Left lung (tissue), 10 donors: ENCODE results near the gene BICC1. TPM values are rescaled to one million over a fixed set of nuclear protein-coding genes. Genes with fewer than 3 reads are reported as not detected.

Source experiments
- ATAC-seq: fragments of 200-7000 bp; cut with Tn5 transposase; one replicate; pipeline ENCODE4 v1.9.1; 2020; ENCODE audit warnings: moderate library complexity
- DNase-seq, 4 donors: peaks; one replicate each; pipeline ENCODE4 v3.0.0-alpha.2; 2013 to 2020
- H3K27ac ChIP-seq, 2 donors: fragments of 200-600 bp; sonication (generic) in 1 of 2; one replicate each; pipeline versions ENCODE4 v1.5.0 to v1.8.0; 2020 to 2021
- H3K27me3 ChIP-seq, 2 donors: fragments of 200-600 bp; sonication (generic) in 1 of 2; one replicate each; pipeline versions ENCODE4 v1.5.0 to v1.8.0; 2020 to 2021
- H3K36me3 ChIP-seq, 2 donors: fragments of 200-600 bp; sonication (generic) in 1 of 2; one replicate each; pipeline versions ENCODE4 v1.5.0 to v1.8.0; 2020 to 2021
- H3K4me1 ChIP-seq, 2 donors: fragments of 200-600 bp; one replicate each; pipeline ENCODE4 v1.8.0; 2021
- H3K4me3 ChIP-seq, 2 donors: fragments of 200-600 bp; sonication (generic) in 1 of 2; one replicate each; pipeline versions ENCODE4 v1.5.0 to v1.8.0; 2020 to 2021; ENCODE audit warnings: mild to moderate bottlenecking in 1 of 2
- H3K9me3 ChIP-seq, 2 donors: fragments of 200-600 bp; sonication (generic) in 1 of 2; one replicate each; pipeline versions ENCODE4 v1.5.0 to v1.8.0; 2020 to 2021
- CTCF ChIP-seq, 2 donors: fragments of 200-600 bp; sonication (generic) in 1 of 2; IDR thresholded peaks; one replicate each; pipeline versions ENCODE4 v1.5.0 to v1.8.0; 2021; ENCODE audit warnings: antibody characterized with exemption in 2 of 2
- intact Hi-C, 2 donors: fragments of 100-400 bp; cut with DNase I; formaldehyde crosslinking; loops; one replicate each; pipeline versions ENCODE4 v1.11.2 to v1.14.2; 2022
- polyA plus RNA-seq, 6 donors: library from polyadenylated mRNA; unstranded; fragments of 120-200 nt; gene quantifications; one replicate each; pipeline ENCODE4 v1.2.1, GENCODE V29; 2013; ENCODE audit not compliant: insufficient read length in 6 of 6
- total RNA-seq, 2 donors: library from RNA; stranded (reverse); fragmentation: NEBNext Ultra II Directional; extraction: Animal tissue kit (Norgen Biotek cat#: 25700); gene quantifications; one replicate each; pipeline ENCODE4 v1.2.1, GENCODE V29; 2021
- donor health status: DM: no; HTN: yes; CAD: no.
- donor health status: DM: no; HTN: no; CAD: no.

The BICC1 gene
- total and polyA plus RNA-seq, 8 donors, result 10.9 to 47.4 (median 37.1) TPM

DNA sequence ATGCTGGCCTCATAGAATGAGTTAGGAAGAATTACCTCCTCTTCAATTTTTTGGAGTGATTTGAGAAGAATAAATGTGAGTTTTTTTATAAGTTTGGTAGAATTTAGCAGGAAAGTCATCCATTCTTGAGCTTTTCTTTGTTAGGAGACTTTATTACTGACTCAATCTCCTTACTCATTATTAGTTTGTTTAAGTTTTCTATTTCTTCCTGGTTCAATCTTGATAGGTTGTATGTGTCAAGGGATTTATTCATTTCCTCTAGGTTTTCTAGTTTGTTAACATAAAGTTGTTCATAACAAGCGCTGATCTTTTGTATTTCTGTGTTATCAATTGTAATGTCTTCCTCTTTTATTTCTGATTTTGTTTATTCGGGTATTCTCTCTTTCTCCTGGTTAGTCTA, 47.4 kb downstream of the BICC1 start:
- Histone ChIP-seq H3K4me1 (no peaks in the 10 kb centered on the region), H3K9me3 (peaks cover 0 to 45% of the 10 kb centered on the region in 2 donors), H3K27me3 (no peaks in the 10 kb centered on the region), H3K4me3 (no peak overlapping the region), H3K36me3 (no peaks in the 10 kb centered on the region), H3K27ac (no peak overlapping the region)
- intact Hi-C loops, result no loop called here
- TF ChIP-seq CTCF (IDR thresholded peaks at IDR 0.05), result no peak
- ATAC-seq, result no peak
- DNase-seq, result no peak

- Histone ChIP-seq H3K4me3 (no peak overlapping the region), H3K9me3 (peaks cover 0 to 26% of the 10 kb centered on the region in 2 donors), H3K27ac (no peak overlapping the region), H3K36me3 (no peaks in the 10 kb centered on the region), H3K4me1 (no peaks in the 10 kb centered on the region), H3K27me3 (no peaks in the 10 kb centered on the region)
- no peak for TF ChIP-seq CTCF (IDR thresholded peaks at IDR 0.05)
- ATAC-seq, result no peak
- intact Hi-C loops, result no loop called here
- DNase-seq, result no peak
Measured at GRCh38 chr10:58565271-58565670, 52.6 kb downstream of the BICC1 start.

GRCh38 chr10:58567652-58568051, 55.0 kb downstream of the BICC1 start:
- H3K4me1 ChIP-seq, result no peaks in the 10 kb centered on the region
- DNase-seq (no peak), ATAC-seq (no peak)
- peaks cover 0 to 12% of the 10 kb centered on the region in 2 donors for H3K9me3 ChIP-seq
- H3K36me3 ChIP-seq, result no peaks in the 10 kb centered on the region
- H3K27me3 ChIP-seq, result no peaks in the 10 kb centered on the region
- H3K4me3 ChIP-seq, result no peak overlapping the region
- H3K27ac ChIP-seq, result no peak overlapping the region
- intact Hi-C loops, result no loop called here
- no peak for TF ChIP-seq CTCF (IDR thresholded peaks at IDR 0.05)

- Histone ChIP-seq H3K4me1 (no peaks in the 10 kb centered on the region), H3K27me3 (no peaks in the 10 kb centered on the region), H3K36me3 (no peaks in the 10 kb centered on the region), H3K9me3 (peaks cover 0 to 7% of the 10 kb centered on the region in 2 donors), H3K4me3 (no peak overlapping the region), H3K27ac (no peak overlapping the region)
- intact Hi-C loops, result no loop called here
- no peak for DNase-seq
- no peak for ATAC-seq
- no peak for TF ChIP-seq CTCF (IDR thresholded peaks at IDR 0.05)
Measured at GRCh38 chr10:58568428-58568935, 55.8 kb downstream of the BICC1 start.

DNA sequence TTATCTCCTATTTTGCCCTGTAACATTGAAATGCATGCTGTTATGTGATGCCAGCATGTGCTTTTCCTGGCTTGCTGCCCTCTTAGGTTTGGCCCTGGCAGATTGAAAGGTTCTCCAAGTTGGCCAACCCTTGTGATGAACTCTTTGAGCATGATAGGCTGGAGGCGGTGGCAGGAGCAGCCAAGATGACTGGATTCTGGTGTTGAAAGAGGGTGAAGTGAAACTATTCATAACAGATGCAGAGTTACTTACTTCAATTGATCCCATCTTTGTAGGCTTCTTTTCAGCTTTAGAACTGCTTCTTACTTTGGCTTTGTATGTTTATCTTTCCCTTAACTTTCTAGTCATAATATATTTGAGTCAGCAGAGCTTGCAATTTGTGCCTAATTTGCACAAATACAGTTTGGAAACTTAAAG, 57.6 kb downstream of the BICC1 start:
- no peak for TF ChIP-seq CTCF (IDR thresholded peaks at IDR 0.05)
- Histone ChIP-seq H3K27me3 (no peaks in the 10 kb centered on the region), H3K9me3 (peaks cover 0 to 7% of the 10 kb centered on the region in 2 donors), H3K36me3 (no peaks in the 10 kb centered on the region), H3K4me3 (no peak overlapping the region), H3K27ac (no peak overlapping the region), H3K4me1 (no peaks in the 10 kb centered on the region)
- no peak for DNase-seq
- intact Hi-C loops, result no loop called here
- ATAC-seq, result no peak
